SHP77 (cell line): ENCODE data around the gene CHRNA4.
A peak's percentile ranks its signal among the peaks of the same experiment; 100 is the strongest.

Experiments
- DNase-seq, 2 experiments: peaks; one replicate each; lab custom pipeline; 2025; lab: John Stamatoyannopoulos, UW

The CHRNA4 gene

DNA sequence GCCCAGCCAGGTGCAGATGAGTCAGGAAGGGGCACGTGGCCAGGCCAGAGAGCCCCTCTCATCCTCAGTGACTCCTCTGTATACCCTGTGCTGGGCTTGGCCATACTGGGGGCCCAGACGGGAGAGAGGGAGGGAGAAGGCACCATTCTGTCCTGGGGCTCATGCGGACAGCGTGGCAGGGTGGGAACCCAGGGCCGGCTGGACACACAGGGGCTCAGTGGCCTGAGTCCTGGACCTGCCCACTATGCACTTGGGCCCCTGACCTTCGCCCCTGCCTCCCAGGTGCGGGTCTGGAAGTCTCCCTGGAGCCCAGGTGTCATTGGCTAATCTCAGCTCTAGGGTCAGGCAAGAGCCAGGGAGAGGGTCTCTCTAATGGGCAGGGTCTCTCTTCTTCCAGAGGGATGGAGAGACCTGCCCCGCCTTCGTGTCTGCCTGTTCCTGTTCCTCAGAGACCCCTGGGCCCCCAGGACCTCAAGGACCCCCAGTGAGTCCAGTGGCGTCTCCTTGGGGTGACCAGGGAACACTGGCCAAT, 40.5 kb downstream of the CHRNA4 start:
- DNase-seq, result no peak

DNA sequence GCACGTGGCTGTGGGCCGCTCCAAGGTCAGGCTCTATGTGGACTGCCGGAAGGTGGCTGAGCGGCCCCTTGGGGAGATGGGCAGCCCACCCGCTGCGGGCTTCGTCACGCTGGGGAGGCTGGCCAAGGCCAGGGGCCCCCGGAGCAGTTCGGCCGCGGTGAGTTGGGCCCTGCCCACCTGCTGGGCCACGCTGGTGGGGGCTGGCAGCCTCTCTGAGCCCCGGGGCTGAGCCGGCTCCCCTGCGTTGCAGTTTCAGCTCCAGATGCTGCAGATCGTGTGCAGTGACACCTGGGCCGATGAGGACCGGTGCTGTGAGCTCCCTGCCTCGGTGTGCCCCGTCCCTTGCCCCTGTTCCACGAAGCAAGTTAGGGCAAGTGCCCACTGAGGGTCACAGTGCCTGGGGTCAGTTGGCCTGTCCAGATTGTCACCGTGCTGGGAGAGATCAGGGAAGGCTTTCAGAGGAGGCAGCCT, 41.1 kb downstream of the CHRNA4 start:
- no peak for DNase-seq

DNA sequence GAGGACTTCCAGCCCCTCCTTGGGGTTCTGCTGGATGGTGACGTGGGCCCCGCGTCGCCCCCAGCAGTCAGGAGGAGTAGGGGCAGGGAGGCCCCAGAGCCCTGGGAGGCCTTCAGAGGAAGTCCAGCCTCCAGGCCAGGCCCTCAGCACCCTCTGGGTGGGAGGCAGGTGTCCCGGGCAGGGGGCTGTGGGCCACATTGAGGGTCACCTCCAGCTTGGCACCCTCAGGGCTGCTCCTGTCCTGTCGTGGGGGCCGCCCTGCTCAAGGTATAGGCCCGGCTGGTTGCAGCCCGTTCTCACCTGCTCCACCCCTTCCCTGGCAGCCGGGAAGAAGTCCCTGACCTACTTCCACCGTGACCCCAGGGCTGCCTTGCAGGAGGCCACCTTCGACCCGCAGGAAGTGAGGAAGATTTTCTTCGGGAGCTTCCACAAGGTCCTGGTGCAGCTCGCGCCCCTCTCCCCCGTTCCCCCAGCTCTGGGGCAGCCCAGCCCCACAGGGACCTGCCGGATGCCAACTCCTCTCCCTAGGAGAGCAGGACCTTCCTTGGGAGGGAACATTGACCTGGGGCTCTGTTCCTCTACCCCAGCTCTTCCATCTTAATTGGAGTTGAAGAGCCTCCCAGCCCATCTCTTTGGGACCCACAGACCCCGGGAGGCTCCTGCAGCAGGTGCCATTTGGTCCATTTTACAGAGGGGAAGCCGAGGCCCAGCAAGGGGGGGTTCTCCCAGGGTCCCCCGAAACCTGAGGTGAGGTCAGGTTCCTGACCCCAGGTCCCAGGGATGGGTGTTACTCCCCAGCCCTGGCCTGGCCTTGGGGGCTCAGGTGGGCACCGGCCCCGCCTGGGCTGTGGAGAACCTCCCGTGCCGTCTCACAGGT, 41.7 kb downstream of the CHRNA4 start:
- DNase-seq, result no peak

DNA sequence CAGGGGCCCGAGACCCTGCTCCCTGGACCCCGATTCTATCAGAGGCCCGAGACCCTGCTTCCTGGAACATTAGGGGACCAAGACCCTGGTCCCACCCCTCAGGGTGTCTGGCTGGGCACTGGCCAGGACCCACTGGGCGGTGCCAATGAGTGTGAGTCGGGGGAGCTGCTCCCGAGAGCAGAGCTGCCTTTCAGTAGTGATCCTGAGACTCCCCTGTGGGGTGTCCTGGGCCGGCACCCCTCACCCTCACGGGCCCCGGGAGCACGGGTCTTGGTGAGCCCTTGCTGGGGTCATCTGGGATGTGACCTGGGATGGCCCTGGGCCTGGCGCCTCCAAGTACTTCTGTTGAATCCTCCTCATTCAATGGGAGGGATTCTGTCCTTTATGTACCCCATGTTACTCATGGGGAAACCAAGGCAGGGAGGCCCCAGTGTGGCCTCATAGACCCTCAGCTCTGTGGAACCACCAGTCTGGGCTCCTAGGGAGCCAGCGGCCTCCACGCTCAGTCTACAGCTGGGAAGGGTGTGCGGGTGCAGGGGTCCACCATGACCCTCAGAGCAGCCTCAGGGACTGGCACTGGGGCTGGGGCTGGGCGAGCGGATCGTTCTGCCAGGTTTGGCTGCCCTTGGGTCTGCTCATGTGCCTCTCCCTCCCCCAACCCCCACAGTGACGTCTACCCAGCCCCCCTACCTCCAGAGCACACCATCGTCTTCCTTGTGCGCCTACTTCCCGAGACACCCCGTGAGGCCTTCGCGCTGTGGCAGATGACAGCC, 42.6 kb downstream of the CHRNA4 start:
- no peak for DNase-seq

DNA sequence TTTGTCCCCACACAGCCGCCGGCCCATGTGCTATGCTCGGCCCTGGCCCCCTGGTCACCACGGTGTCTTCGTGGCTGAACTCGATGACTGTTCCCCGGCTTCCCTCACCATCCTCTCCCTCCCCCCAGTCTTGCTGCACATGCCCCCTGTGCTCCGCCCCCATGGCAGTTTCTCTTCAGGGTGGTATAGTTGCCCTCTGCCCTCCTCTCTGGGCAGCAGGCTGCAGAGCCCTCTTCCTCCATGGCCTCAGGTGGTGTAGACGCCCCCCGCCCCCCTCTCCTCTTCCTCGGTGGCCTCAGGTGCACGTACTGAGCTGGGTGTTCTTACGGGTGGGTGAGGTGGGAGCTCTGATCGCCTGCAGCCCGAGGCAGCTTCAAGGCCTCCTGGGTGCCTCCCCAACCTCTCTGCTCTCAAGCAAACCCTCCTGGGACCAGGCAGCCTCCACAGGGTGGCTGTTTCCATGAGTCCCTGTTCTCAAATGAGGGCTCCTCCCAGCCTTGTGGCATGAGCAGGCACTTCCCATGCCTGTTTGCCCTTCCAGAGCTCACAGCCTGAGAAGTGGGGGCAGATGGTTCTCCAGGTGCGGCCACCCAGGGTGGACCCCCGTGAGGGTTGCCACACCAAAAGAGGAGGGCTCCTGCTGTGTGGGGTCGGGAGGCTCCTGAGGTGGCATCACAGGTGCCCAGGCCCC, 43.4 kb downstream of the CHRNA4 start:
- DNase-seq, result no peak

DNA sequence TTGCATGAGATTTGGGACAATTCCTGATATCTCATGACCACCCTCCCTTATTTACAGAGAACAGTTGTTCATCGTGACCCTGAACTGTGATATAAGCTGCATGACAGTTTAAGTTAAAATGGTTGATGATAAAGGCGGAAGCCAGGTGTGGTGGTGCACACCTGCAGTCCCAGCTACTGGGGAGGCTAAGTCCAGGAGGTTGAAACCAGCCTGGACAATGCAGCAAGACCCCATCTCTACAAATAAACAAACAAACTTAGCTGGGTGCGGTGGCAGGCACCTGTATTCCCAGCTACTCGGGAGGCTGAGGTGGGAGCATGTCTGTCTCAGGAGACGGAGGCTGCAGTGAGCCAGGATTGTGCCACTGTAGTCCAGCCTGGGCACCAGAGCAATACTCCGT, 44.1 kb downstream of the CHRNA4 start:
- no peak for DNase-seq

DNA sequence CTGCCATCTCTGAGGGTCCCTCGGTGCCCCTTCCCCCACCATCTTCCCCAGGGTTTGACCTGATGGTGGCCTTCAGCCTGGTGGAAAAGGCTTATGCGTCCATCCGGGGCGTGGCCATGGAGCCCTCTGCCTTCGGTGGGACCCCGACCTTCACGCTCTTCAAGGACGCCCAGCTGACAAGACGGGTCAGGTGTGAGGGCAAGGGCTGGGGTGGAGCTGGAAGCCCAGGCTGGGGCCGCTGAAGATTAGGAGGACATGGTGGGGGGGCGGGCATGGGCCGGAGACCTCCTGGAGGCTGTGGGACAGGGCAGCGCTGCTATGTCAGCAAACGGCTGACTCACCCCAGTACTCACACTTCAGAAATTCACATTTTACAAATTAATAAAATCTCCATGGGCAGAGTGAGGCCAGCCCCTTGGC, 44.6 kb downstream of the CHRNA4 start:
- DNase-seq, result no peak

DNA sequence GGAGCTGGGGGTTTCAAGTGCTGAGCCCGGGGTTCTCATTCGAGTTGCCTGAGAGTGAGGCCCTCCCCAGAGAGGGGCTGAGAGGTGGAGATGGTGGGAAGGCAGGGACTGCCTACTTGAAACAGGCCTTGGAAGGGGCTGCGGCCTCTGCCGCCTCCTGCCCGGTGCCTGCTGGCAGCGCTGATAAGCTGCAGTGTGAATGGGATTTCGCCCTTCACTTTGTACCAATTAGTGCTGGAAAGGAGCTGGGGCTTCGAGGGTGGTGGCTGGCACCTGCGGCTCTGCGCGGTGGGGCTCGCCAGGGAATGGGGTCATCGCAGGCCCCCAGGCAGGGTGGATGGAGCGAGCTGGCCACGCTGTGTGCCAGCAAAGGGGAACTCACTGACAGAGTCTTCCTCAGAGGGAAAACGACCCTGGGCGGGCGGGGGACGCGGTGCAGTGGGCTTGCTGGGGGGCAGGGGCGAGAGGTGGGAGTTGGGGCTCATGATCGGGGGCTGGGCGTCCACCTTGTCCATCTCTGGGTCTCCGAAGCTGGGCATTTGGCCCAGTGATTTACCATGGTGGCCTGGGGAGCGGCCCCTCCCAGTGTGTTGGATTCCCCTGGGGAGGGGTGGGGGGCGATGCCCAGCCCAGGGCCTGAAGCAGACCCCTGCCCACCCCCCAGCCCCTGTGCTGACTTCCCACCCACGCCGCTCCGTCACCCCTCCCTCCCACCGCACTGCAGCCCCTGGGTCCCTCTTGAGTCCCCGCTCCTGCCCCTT, 45.2 kb downstream of the CHRNA4 start:
- no peak for DNase-seq

DNA sequence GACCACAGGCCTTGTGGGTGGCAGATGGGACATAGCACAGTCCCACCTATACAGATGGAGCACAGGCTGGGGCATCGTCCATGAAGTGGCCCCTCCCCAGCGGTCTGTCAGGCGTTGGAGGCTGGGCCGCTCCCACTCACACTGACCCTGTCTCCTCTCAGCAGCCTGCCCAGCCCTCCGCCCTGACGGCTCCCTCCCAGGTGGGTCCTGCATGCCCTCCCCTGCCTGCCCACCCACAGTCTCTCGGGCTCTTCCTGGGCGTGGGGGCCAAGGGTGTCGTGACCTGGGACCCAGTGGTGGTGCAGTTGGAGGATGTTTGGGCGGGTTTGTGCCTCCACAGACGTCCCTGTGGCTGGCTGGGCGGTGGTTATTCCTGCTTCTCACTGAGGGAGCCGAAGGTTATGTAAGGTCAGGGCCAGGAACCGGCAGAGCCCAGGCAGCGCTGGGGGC, 45.9 kb downstream of the CHRNA4 start:
- no peak for DNase-seq

DNA sequence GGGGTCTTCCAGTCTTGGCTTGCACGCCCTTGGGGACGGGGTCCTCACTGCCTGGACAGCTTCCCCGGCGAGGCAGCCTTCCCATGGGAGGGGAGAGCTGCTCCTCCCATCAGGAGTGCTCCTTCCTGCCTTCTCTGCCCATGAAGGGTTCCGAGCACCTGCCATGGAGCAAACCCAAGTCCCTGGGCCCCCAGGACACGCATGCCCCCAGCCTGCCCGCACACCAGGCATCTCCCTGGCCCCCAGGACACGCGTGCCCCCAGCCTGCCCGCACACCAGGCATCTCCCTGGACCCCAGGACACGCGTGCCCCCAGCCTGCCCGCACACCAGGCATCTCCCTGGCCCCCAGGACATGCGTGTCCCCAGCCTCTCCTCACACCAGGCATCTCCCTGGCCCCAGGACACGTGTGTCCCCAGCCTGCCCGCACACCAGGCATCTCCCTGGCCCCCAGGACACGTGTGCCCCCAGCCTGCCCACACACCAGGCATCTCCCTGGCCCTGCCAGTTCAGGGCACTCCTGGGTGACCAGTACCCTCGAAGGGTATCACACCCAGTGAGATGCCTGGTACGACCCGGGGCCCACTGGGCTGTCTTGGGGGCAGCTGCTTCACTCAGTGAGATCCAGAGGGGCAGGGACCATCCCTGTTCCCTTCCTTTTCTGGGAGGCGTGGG, 46.4 kb downstream of the CHRNA4 start:
- no peak for DNase-seq

DNA sequence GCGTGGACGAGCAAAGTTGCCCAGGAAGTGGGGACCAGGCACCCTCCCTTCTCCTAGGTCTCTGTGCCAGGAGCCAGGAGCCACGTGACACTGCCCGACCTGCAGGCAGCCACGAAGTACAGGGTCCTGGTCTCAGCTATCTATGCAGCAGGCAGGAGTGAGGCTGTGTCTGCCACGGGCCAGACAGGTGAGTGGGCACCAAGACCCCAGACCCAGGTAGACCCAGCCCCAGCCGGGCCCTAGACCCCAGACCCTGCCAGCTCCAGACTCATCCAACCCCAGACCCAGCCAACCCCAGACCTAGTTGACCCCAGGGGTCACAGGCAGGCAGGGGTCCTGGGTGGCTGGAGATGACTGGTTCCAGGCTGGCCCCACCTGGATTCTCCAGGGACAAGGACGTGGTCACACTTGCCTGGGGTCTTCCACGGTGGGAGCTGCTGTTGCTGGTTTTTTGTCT, 47.1 kb downstream of the CHRNA4 start:
- DNase-seq, result no peak

DNA sequence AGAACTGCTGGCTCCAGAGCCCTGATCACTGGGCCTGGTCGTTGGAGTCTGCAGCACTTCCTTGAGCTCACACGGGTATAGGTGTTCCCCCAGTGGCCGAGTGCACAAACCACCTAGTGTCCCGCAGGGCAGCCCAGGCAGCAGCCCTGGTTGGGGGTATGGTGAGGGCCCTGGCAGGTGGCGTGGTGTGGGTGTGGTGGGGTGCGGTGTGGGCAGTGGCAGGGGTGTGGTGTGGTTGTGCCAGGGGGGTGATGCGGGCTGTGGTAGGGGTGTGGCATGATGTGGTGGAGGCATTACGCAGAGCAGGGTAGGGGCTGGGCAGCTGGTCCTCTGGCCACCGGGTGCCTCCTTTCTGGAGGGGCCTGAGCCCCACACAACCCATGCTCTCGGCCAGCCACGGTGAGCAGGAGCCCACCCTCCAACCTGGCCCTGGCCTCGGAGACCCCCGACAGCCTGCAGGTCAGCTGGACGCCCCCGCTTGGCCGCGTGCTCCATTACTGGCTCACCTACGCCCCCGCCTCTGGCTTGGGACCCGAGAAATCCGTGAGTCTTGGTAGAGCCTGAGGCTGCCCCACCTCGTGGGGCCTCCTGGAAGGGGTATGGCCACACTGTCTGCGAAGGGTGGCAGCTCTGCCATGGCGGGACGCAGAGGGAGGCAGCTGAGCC, 47.7 kb downstream of the CHRNA4 start:
- no peak for DNase-seq

DNA sequence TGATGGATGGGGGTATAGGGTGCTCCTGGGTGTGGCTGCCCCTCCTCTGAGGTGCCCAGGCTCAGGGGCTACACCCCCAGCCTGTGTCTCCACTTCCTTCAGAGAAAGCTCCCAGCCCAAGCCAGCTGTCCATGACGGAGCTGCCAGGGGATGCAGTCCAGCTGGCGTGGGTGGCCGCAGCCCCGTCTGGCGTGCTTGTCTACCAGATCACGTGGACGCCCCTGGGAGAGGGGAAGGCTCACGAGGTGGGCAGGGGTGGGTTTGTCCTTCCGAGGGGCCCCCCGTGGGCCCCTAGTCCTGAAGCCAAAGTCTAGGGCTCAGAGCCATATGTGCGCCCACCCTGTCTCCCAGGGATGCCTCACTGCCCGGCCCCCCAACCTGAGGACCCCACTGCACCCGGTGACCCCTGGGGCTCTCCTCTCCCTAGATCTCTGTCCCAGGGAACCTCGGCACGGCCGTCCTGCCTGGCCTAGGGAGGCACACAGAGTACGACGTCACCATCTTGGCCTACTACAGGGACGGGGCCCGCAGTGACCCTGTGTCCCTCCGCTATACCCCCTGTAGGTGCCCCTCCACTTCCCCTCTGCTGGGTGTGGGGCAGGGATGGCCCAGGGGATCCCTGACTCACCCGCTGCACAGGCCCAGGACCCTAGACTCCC, 48.3 kb downstream of the CHRNA4 start:
- no peak for DNase-seq

DNA sequence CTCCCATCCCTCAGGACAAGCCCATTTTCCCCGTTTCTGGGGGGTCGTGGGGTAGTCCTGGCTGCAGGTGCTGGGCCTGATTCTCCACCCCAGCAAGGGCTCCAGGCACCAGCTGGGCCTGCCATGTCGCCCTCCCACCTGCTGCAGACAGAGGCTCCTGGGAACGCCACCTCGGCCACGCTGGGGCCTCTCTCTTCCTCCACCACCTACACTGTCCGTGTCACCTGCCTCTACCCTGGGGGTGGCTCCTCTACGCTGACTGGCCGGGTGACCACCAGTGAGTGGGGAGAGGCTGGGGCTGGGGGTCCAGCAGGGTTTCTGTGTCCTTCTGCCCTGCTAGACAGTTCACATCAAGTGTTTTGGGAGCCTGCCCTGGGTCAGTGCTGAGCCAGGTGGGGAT, 48.9 kb downstream of the CHRNA4 start:
- peak in 1 of 2 experiments; percentile 41 for DNase-seq

DNA sequence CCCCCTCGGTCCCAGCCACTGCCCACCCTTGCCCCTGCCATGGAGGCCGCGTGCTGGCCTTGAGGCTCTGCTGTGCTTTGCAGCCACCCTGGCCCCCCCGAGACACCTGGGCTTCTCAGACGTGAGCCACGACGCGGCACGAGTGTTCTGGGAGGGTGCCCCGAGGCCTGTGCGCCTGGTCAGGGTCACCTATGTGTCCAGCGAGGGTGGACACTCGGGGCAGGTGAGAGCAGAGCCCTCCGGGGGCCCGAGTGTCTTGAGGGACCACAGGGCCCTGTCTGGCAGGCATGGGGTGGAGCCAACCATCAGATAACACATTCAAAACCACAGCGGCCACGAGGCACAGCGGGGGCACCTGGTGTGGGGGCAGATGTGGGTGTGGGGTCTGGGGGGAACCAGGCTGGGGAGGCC, 49.3 kb downstream of the CHRNA4 start:
- DNase-seq, result no peak

DNA sequence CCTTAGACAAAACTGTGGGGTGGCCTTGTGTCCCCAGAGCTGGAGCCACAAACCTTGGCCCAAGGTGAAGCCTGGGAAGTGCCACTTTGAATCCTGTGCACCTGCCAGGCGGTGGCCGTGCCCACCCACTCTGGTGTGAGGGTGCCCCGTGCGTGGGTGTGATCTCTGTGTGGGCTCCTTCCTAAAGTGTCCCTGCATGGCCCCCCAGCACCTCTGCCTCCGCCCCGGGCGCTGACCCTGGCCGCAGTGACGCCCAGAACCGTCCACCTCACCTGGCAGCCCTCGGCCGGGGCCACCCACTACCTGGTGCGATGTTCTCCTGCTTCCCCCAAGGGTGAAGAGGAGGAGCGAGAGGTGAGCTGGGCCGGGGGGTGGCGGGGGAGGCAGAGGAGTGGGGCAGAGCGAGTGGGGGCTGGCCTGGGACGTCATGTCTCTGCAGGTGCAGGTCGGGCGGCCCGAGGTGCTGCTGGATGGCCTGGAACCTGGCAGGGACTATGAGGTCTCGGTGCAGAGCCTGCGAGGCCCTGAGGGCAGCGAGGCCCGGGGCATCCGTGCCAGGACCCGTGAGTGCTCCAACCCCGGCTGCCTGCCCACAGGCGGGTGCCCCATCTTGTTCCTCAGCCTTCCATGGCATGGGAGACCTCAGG, 49.8 kb downstream of the CHRNA4 start:
- DNase-seq, result no peak

DNA sequence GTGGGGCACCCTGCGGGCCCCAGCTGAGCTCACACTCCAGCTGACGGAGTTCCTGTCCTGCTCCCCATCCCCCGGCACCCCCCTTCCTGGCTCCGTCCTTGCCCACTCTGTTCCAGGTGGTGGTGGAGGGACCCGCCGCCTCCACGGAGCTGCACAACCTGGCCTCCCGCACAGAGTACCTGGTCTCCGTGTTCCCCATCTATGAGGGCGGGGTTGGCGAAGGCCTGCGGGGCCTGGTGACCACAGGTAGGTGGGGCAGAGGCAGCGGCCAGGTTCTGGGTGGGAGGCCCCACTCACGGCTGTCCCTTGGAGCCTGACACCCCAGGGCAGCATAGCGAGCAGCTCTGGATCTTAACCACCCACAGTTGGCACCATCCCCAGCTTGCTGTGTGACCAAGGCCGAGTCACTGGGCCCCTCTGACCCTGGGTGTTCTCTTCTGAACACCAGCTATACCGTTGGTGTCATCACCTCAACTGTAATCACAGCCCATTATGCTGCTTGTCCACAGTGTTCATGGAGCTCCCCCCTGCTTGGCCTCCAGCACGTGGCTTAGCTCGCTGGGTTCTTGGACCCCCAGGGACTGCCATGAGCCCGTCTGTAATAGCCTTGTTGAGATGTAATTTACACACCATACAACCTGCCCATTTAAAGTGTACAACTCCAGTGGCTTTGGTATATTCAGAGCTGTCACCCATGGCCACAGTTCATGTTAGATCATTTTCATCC, 50.7 kb downstream of the CHRNA4 start:
- no peak for DNase-seq
